GM12873 (cell line): ENCODE data around the gene OSBPL10.

Source experiments
- TF ChIP-seq, protein P1 (sequence below): IDR thresholded peaks from 2 replicates; pipeline ENCODE4 v1.5.1; 2012; ENCODE audit warnings: low read depth, mild to moderate bottlenecking, moderate library complexity, low read length, control low read depth; ENCODE audit not compliant: insufficient read depth; ENCODE audit errors: missing control alignments

Gene OSBPL10

DNA sequence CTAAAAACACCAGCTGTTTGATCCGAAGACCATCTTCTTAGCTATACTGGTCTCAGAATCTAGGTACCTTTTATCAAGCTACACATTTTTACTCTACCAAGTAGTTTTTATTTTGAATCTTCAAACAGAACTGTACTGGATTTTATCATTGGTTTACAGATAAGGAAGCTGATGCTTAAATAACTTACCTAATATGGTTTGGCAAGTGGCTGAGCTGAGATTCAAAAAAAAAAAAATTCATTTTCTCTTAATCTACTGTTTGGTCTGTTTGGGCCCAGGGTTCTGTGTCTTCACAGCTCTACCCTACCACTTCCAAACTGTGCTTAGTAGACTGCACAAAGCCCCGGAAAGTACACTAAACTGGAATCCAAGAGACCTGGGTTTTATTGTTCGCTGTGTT, 36.2 kb upstream of the OSBPL10 start:
- TF ChIP-seq, protein P1, sequence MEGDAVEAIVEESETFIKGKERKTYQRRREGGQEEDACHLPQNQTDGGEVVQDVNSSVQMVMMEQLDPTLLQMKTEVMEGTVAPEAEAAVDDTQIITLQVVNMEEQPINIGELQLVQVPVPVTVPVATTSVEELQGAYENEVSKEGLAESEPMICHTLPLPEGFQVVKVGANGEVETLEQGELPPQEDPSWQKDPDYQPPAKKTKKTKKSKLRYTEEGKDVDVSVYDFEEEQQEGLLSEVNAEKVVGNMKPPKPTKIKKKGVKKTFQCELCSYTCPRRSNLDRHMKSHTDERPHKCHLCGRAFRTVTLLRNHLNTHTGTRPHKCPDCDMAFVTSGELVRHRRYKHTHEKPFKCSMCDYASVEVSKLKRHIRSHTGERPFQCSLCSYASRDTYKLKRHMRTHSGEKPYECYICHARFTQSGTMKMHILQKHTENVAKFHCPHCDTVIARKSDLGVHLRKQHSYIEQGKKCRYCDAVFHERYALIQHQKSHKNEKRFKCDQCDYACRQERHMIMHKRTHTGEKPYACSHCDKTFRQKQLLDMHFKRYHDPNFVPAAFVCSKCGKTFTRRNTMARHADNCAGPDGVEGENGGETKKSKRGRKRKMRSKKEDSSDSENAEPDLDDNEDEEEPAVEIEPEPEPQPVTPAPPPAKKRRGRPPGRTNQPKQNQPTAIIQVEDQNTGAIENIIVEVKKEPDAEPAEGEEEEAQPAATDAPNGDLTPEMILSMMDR, result no peak

GRCh38 chr3:32009957-32010356, 28.9 kb upstream of the OSBPL10 start:
- TF ChIP-seq, protein P1, result no peak

DNA sequence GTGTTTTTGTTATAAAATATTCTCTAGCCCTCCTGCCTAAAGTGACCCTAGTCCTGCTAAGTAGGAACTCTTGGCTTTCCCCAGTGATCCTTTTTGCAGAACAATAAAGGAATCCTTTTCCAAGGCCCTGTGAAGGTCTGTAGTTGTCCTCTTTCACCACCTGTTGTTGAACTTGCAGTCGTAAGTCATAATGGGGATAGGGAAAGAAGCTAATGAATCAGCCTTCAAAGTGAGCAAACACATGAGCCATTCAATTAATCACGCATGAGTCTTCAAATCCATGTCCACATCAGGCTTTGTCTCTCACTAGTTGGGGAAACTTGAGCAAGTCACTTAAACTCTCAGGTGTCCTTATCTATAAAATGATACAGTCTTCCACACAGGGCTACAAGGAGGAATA, 28.0 kb upstream of the OSBPL10 start:
- TF ChIP-seq, protein P1, result no peak

GRCh38 chr3:32004113-32004765, 23.2 kb upstream of the OSBPL10 start:
- TF ChIP-seq, protein P1, result no peak

GRCh38 chr3:32003380-32003779, 22.3 kb upstream of the OSBPL10 start:
- TF ChIP-seq, protein P1, result no peak

- TF ChIP-seq, protein P1, result no peak
These were observed 21.7 kb upstream of the OSBPL10 start for GRCh38 chr3:32002561-32003368.

DNA sequence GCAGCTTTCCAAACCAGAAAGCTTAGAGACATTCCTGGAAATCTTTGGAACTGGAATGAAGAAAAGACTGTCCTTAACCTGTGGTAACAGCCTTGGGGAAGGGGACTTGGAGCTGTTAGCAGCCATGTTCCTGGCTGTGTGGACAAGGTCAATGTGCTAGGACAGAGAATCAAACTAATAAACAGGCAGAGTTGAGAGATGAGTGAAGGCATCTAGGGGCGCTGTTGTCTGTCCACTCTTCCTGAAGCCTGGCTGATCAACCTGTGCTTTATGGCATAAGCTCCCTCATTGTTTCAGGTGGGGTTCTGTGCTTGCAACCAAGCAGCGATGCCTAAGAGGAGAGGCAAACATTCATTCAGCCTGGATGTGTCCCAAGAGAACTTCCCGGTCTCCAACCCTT, 19.8 kb upstream of the OSBPL10 start:
- TF ChIP-seq, protein P1, result no peak
